GM12873 (cell line): ENCODE data around the gene SYT2.

Source experiments
- CTCF ChIP-seq: IDR thresholded peaks from 2 replicates; pipeline ENCODE4 v1.5.1; 2012; ENCODE audit warnings: low read depth, mild to moderate bottlenecking, moderate library complexity, low read length, control low read depth; ENCODE audit not compliant: insufficient read depth; ENCODE audit errors: missing control alignments

Gene SYT2

GRCh38 chr1:202597090-202597761, 113.0 kb downstream of the SYT2 start:
- TF ChIP-seq CTCF: no peak

GRCh38 chr1:202596638-202597037, 113.6 kb downstream of the SYT2 start:
- no peak for TF ChIP-seq CTCF

- no peak for TF ChIP-seq CTCF
Measured at GRCh38 chr1:202593845-202594244, 116.4 kb downstream of the SYT2 start.

- no peak for TF ChIP-seq CTCF
Measured at GRCh38 chr1:202592146-202592545, 118.1 kb downstream of the SYT2 start.

GRCh38 chr1:202591515-202591914, 118.7 kb downstream of the SYT2 start:
- no peak for TF ChIP-seq CTCF

- no peak for TF ChIP-seq CTCF
Measured at GRCh38 chr1:202590975-202591411, 119.3 kb downstream of the SYT2 start.

- TF ChIP-seq CTCF: no peak
Measured at GRCh38 chr1:202590126-202590525, 120.1 kb downstream of the SYT2 start.
